ENCODE data around the gene SLC16A14.
A peak's percentile ranks its signal among the peaks of the same experiment; 100 is the strongest.
"Not testable (repeated sequence)": the region's sequence is repeated elsewhere in the genome, so short reads cannot be mapped to it uniquely, and the experiment has no call there.

The SLC16A14 gene, protein sequence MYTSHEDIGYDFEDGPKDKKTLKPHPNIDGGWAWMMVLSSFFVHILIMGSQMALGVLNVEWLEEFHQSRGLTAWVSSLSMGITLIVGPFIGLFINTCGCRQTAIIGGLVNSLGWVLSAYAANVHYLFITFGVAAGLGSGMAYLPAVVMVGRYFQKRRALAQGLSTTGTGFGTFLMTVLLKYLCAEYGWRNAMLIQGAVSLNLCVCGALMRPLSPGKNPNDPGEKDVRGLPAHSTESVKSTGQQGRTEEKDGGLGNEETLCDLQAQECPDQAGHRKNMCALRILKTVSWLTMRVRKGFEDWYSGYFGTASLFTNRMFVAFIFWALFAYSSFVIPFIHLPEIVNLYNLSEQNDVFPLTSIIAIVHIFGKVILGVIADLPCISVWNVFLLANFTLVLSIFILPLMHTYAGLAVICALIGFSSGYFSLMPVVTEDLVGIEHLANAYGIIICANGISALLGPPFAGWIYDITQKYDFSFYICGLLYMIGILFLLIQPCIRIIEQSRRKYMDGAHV

DNA sequence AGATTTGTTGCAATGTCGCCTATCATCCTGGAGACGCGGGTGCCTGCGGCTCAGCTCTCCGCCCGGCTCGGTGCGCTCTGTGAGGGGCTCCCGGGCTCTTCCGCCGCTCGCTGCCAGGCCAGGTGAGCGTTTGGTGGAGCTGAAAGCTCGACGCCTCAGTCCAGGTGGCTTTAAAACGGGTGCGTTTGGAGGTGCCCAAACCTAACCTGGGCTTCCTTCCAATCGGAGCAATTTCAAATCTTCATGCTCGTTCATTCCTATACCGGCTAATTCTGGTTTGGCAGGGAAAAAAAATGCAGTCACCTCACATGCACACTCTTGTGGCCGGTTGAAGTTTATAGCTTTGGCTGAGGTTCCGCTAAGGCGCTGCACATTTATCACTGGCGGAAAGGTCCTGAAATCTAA, at the start of gene SLC16A14:
TSS of gene SLC16A14 (minus strand) at position 274 of the 405 bp plus-strand sequence. CDS start 9,572 bp downstream, outside the sequence.
- in situ Hi-C loops (cut with MboI; ENCODE audit: low pct_unique_long_range_greater_than_20kb, low sequenced_read_pairs): no loop called here
- peak; percentile 85 for DNase-seq

DNA sequence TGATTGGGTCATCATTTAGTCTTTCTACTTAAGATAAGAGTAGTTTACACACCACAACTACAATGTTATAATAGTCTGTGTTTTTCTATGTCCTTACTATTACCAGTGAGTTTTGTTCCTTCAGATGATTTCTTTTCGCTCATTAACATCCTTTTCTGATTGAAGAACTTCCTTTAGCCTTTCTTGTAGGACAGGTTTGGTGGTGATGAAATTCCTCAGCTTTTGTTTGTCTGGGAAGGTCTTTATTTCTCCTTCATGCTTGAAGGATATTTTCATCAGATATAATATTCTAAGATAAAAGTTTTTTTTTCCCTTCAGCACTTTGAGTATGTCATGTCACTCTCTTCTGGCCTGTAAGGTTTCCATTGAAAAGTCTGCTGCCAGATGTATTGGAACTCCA, 38.0 kb upstream of the SLC16A14 start:
- in situ Hi-C loops (cut with MboI; ENCODE audit: low pct_unique_long_range_greater_than_20kb, low sequenced_read_pairs): no loop called here
- no peak for DNase-seq

DNA sequence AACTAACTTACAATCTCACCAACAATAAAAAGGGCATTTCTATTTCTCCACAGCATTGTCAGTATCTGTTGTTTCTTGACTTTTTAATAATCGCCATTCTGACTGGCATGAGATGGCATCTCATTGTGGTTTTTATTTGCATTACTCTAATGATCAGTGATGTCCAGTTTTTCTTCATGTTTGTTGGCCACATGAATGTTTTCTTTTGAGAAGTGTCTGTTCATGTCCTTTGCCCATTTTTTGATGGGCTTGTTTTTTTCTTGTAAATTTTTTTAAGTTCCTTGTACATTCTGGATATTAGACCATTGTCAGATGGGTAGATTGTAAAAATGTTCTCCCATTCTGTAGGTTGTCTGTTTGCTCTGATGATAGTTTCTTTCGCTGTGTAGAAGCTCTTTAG, 33.2 kb upstream of the SLC16A14 start:
- DNase-seq; in situ Hi-C loops (cut with MboI; ENCODE audit: low pct_unique_long_range_greater_than_20kb, low sequenced_read_pairs): not testable (repeated sequence)

DNA sequence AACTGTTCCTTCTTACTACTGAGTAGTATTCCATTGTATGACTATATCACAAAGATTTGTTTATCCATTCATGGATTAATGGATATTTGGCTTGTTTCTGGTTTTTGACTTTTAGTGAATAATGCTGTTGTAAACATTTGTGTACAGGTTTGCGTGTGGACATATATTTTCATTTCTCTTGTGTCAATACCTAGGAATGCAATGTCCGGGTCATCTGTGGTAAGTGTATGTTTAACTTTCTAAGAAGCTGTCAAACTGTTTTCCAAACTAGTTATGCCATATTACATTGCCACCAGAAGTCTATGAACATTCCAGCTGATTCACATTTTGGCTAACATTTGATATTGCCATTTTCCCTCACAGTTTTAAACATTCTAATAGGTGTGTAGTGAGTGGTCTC, 29.1 kb upstream of the SLC16A14 start:
- DNase-seq: no peak
- in situ Hi-C loops (cut with MboI; ENCODE audit: low pct_unique_long_range_greater_than_20kb, low sequenced_read_pairs): no loop called here

DNA sequence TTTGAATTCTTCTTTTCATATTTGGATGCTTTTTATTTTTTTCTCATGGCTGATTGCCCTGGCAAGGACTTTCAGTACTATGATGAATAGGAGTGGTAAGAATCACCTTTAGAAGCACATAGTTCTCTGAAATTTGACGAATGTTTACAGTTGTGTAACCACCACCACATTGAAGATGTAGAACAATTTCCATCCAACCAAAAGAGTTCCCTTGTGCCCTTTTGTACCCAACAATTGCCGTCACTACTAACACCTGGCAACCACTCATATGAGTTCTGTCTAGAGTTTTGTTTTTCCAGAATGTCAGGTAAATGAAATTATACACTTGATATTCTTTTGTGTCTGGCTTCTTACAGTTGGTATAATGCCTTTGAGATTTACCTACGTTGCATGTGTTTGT, 28.7 kb upstream of the SLC16A14 start:
- in situ Hi-C loops (cut with MboI; ENCODE audit: low pct_unique_long_range_greater_than_20kb, low sequenced_read_pairs): no loop called here
- no peak for DNase-seq

DNA sequence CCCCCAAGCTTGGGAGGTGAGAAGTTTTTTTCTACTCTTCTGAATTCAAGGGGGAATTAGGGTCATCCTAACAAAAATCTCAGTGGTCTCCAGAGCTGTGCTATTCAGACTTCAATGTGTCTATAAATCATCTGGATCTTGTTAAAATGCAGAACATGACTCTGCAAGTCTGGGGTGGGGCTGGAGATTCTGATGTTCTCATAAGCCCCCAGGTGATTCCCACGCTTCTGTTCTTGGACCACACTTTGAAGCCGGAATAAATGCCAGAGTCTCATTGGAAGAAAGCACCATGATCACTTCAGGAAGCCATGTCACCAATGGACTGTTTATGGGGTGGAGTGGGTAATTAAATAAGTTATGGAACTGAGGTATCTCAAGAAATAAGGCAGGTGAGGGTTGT, 22.2 kb upstream of the SLC16A14 start:
- in situ Hi-C loops (cut with MboI; ENCODE audit: low pct_unique_long_range_greater_than_20kb, low sequenced_read_pairs): no loop called here
- DNase-seq: no peak

DNA sequence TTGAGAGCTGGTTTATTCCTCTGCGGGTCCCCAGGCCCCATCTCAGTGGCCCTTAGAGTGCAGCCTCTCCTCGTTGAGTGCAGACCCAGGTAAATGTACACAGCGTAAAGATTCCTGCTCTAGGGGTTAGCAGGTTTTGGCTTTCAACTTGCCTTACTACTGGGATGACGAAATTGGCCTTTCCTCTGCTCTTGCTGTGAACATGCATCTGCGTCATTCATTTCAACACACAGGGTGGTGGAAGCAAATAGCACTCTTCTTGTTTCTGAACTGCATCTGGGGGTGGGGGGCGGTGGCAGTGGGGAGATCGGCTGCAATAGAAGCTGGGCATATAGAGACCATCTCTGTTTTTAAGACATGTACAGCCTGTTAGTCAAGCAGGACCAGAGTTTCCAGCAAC, 16.5 kb upstream of the SLC16A14 start:
- in situ Hi-C loops (cut with MboI; ENCODE audit: low pct_unique_long_range_greater_than_20kb, low sequenced_read_pairs): no loop called here
- no peak for DNase-seq

DNA sequence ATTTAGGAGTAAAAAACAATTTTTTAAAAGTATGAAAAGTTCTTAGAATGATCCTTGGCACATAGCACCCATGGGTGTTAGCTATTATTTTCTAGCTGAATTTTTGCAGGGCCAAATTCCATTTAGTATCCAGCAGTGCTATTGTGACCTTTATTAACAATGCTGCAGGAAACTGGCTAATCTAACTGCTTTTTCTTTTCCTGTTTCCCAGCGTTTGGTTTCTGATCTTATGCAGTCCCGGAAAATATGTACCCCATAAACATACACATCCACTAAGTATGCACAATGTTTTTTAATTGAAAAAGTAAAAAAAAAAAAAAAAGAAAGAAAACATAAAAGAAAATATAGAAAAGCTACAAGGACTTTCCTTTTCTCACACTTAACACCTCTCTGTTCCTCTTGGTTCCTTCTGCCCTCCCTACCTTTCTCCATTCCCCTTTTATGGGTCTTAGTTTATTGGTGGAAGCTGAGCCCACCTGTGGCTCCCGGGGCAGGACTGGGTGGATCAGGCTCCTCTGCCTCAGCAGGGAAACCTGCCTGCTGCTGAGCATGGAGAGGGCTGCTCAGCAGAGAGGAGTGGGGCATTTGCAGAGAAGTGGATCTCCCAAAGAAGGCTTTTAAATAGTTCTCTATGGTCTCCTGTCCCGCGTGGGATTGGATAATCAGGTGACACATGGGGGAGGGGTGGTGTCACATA, 9.3 kb upstream of the SLC16A14 start:
- in situ Hi-C loops (cut with MboI; ENCODE audit: low pct_unique_long_range_greater_than_20kb, low sequenced_read_pairs): no loop called here
- DNase-seq: no peak

DNA sequence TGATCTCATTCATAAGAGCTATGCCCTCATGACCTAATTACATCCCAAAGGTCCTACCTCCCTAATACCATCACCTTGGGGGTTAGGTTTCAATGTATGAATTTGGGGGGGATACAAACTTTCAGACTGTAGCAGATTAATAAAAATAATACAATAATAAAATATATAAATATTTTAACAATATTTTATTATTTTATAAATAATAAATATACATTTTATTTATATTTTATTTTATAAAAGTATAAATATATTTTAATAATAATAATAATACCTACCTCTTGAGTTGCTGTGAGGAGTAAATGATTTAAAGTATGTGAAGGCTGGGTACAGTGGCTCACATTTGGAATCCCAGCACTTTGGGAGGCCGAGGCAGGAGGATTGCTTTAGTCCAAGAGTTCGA, 8.1 kb upstream of the SLC16A14 start:
- no peak for DNase-seq
- in situ Hi-C loops (cut with MboI; ENCODE audit: low pct_unique_long_range_greater_than_20kb, low sequenced_read_pairs): no loop called here

DNA sequence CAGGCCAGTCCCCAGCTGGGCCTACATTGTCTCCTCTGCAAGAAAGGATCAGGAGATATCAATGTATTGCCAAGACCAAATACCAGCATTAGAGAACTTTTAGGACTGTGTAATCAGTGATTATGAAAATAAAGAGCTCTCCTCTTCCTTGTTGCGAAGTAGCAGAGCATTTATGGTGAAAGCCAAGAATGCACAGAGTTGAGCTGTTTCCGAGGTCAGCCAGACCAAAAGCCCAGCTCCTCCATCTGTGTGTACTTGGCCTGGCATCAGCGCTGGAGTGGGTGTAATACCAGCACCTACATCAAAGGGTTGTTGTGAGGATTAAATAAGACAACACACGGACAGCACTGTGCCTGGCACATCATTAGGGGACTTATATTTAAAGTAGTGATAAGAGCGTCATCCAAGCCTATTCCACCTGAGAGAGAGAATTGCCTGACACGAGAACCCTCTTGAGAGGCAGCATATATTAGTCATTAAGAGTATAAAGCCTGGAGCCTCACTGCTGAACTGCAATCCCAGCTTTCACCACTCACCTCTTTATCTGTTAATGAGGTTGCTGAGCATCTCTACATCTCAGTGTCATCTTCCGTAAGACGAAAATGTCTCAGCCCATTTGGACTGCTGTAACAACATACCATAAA, 7.4 kb upstream of the SLC16A14 start:
- no peak for DNase-seq
- in situ Hi-C loops (cut with MboI; ENCODE audit: low pct_unique_long_range_greater_than_20kb, low sequenced_read_pairs): no loop called here

DNA sequence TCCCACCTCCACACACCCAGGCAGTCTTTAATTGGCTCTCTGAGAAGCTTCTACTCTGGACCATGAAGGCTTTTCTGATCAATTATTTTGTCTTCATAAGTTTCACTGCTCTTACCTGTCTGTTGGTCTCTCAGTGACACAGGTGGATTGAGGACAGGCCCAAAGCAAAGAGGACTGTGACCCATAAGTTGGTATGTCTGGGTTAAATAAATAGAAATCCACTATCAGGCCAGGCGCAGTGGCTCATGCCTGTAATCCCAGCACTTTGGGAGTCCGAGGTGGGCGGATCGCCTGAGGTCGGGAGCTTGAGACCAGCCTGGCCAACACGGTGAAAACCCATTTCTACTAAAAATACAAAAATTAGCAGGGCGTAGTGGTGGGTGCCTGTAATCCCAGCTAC, 2.7 kb upstream of the SLC16A14 start:
- no peak for DNase-seq
- in situ Hi-C loops (cut with MboI; ENCODE audit: low pct_unique_long_range_greater_than_20kb, low sequenced_read_pairs): no loop called here

DNA sequence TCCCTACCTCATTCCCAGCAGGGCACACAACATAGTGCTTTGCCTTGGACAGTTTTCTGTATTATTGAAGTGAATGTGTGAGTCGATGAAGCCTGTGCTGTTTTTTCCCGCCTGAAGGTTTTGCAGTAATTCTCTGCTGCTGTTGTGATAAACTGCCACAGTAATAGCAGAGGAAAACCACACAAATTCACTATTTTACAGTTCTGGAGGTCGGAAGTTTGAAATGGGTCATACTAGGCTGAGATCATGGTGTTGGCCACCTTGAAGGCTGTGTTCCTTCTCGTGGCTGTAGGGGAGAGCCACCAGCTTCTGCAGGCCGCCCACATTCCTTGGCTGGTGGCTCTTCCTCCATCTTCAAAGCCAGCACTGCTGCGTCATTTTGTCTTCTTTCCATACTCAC, 678 bp upstream of the SLC16A14 start:
- in situ Hi-C loops (cut with MboI; ENCODE audit: low pct_unique_long_range_greater_than_20kb, low sequenced_read_pairs): no loop called here

DNA sequence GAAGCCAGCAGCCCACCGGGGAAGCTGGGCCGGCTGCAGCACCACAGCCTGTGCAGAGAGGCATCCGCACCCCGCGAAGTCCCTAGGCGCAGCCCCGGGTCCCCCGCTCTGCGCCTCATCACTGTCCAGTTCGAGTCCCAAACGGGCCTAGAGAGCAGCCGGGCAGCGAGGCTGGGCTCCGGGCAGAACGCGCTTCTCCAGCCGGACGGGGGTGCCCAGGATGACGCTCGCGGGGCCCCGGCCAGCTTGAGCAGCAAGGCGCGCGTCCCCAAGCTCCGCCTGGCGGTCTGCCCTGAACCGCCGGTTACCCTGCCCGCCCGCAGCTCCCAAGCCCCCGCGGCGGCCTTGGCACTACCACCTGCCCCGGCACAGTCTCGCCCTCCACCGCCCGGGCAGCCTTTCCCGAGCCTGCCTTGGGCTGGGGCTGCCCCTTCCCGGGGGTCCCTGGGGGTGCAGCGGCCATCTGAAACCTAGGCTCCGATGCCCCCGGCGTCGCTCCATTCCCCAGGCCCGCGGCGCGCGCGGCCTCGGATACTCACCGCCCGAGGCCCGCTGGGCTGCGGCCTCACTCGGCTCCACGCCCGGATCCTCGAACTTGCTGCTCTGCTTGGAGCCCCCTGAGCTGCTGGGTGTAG, 591 bp downstream of the SLC16A14 start:
- DNase-seq: peak; percentile 73
- in situ Hi-C loops (cut with MboI; ENCODE audit: low pct_unique_long_range_greater_than_20kb, low sequenced_read_pairs): no loop called here

More for the DNA sequence above, 678 bp upstream of the SLC16A14 start:
- no peak for DNase-seq

DNA sequence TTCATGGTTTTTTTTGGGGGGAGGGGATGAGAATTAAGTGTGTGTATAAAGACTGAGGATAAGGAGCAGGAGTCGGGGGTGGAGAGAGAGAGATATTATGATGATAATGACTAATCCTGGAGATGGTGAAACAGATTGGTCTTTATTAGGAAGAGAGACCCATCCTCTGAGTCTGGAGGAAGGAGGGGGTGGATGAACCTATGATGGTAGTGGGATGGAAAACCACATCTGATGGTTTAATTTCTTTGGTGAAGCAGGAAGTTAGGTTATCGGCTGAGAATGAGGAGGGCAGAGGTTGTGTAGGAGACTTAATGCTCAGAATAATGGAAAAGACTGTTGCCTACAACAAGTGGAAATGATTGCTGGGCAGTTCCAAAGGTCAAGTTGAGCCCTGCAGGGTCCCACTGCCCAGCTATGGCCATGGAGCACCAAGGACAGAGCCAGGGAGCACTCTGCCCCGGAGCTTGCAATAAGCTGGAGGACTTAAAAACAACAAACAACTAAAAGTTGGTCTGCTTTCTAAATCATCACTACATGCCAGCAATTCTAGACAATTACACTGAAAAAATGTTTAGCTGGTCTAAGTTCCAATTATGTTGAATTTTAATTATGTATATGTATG, 7.9 kb downstream of the SLC16A14 start:
- in situ Hi-C loops (cut with MboI; ENCODE audit: low pct_unique_long_range_greater_than_20kb, low sequenced_read_pairs): no loop called here
- no peak for DNase-seq

DNA sequence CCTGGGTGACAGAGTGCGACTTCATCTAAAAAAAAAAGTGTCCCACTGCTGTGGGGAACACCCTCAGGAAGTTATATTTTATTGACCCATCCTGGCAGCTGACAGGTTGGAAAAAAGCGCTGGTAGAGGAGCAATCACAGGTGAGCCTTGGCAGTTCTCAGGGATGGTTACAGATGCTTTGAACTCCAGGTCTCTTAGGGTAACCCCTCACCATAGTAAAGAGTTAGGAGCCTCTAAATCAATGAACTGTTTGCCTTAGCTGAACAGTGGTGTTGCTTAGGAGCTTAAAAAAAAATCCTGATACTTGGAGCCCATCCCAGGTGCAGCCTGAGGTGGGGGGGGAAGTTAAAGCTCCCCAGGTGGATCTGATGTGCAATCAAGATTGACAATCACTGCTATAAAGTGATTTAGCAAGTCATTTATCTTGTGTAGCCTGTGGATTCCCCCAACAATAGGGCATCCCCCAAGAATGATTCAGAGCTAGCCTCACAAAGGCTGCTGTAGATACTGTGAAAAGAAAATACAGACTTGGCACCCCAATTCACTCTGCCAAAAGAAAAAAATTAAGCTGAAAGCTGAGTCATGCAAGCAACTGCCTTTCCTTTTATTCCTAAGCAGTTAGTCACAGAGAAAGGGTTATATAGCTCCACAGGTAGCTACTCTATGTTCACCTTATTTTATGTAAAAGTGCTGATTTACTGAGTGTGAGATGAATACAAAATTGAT, 14.8 kb downstream of the SLC16A14 start:
- in situ Hi-C loops (cut with MboI; ENCODE audit: low pct_unique_long_range_greater_than_20kb, low sequenced_read_pairs): no loop called here
- DNase-seq: no peak

DNA sequence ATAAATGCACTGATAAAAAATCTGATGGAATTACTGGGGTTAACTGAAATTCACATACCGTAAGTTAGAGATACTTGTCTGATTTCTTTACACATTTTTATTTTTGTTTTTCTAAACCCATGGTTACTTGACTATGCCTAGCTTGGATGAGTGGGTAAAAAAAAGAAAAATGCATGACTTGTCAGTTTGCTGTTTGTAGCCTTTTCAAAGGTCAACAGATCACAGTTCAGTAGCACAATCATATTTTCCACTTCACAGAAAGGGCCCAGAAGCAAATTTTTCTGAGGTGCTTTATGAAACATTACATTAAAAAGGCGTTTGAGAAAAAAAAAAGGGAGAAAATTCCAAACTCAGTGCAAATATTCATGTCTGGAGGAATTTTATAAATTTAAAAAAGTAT, 16.4 kb downstream of the SLC16A14 start:
- in situ Hi-C loops (cut with MboI; ENCODE audit: low pct_unique_long_range_greater_than_20kb, low sequenced_read_pairs): no loop called here
- no peak for DNase-seq

DNA sequence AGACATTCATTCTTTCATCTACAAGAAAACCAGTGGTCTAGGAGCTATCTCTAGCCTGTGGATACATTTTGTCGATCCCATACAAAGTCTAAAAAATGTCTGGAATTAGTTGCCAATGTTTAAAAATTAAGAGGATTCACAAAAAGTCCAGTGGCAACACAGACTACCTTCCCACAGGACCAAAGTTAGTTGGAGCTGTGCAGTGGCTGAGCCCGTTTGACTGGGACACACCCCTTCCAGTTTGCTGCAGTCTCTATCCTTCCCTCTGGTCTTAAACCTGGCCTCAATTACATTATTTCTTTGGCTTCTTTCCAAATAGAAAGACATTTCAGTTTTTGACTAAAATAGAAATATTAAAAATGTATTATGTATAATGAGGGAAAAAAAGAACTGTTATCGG, 18.6 kb downstream of the SLC16A14 start:
- in situ Hi-C loops (cut with MboI; ENCODE audit: low pct_unique_long_range_greater_than_20kb, low sequenced_read_pairs): no loop called here
- DNase-seq: no peak

DNA sequence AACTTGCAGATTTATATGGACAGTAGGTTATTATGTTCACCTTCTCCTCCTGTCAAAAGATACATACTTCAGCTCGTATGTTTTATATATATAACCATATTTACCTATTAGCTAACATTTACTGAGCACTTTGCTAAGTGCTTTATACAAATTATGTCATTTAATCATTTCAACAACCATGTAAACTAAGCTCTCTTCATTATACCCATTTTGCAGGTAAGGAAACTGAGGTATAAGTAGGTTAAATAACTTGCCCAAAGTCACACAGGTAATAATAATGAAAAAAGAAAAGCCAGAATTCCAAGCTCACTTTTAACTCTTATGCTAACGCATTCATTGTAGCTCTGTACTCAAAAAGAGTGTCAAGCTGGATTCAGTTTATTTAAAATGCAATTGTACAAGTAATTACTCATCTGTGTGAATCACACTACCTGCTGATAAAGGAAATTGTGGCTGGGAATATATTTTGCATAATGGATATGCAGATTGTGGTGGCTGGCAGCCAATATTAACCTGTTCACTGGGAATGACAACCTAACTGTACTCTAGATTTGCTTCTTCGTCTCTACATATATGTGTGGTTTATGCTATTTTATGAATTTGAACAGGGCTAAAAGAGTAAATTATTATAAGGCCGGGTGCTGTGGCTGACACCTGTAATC, 20.6 kb downstream of the SLC16A14 start:
- DNase-seq: no peak

More for the DNA sequence above, 20.6 kb downstream of the SLC16A14 start:
- in situ Hi-C loops (cut with MboI; ENCODE audit: low pct_unique_long_range_greater_than_20kb, low sequenced_read_pairs): no loop called here
